IPS-15b (cell line): ENCODE results near the gene CELA2B.
"Not testable (repeated sequence)": the region's sequence is repeated elsewhere in the genome, so short reads cannot be mapped to it uniquely, and the experiment has no call there.

Experiments used
- H3K27me3 ChIP-seq: one replicate; pipeline ENCODE4 v1.6.1; 2013; ENCODE audit warnings: low read length; ENCODE audit not compliant: control insufficient read depth, insufficient read depth
- H3K36me3 ChIP-seq: one replicate; pipeline ENCODE4 v1.6.1; 2013; ENCODE audit warnings: low read length; ENCODE audit not compliant: control insufficient read depth, insufficient read depth
- H3K4me1 ChIP-seq: one replicate; pipeline ENCODE4 v1.6.1; 2013; ENCODE audit warnings: mild to moderate bottlenecking, low read length; ENCODE audit not compliant: control insufficient read depth, insufficient read depth
- H3K4me3 ChIP-seq: one replicate; pipeline ENCODE4 v1.5.1; 2013; ENCODE audit warnings: low read depth, low read length
- H3K9ac ChIP-seq: one replicate; pipeline ENCODE4 v1.6.1; 2013; ENCODE audit warnings: low read depth, mild to moderate bottlenecking, low read length
- H3K9me3 ChIP-seq: one replicate; pipeline ENCODE4 v1.6.1; 2013; ENCODE audit warnings: mild to moderate bottlenecking, low read length; ENCODE audit not compliant: control insufficient read depth, insufficient read depth

Gene CELA2B

DNA sequence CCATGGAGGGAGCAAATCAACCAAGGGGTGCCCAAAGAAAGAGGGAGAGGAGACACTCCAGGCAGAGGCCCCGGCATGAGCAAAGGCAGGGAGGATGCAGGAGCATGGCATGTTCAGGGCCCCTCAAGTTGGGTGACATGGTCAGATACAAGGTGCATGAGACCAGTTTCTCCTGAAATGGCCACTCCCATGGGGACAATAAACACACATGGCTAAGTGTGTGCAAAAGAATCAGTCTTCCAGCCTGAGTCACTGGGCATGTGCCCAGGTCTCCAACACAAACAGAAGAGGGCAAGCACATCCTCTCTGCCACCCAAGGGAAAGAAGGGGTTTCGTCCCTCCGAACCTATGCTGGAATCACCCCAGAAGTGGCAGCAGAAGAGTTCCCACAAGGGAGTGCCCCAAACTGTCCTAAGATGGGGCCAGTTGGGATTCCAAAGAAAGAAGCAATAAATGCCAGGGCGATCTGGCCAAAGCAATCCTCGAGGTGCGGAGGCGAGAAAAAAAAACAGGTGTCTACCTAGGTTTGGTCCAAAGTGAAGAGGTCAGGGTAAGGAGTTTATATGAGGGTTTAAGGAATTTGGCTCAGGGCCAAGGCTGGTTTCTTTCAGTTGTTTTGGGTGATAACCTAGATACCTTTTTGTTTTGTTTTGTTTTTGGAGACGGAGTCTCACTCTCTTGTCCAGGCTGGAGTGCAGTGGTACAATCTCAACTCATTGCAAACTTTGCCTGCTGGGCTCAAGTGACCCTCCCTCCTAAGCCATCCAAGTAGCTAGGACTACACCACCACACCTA is 34.9 kb downstream of the CELA2B start:
- H3K36me3 ChIP-seq = peaks cover under 1% of the 10 kb centered on the region
- H3K4me1 ChIP-seq = peaks cover 22% of the 10 kb centered on the region
- no peaks in the 10 kb centered on the region for H3K27me3 ChIP-seq
- no peak overlapping the region for H3K4me3 ChIP-seq
- H3K9me3 ChIP-seq = no peaks in the 10 kb centered on the region
- H3K9ac ChIP-seq = no peak overlapping the region

- Histone ChIP-seq H3K4me1 (peaks cover 9% of the 10 kb centered on the region), H3K4me3 (no peak overlapping the region), H3K27me3 (no peaks in the 10 kb centered on the region), H3K36me3 (peaks cover 4% of the 10 kb centered on the region), H3K9ac (no peak overlapping the region), H3K9me3 (no peaks in the 10 kb centered on the region)
These were observed 37.3 kb downstream of the CELA2B start for GRCh38 chr1:15513192-15513591.

DNA sequence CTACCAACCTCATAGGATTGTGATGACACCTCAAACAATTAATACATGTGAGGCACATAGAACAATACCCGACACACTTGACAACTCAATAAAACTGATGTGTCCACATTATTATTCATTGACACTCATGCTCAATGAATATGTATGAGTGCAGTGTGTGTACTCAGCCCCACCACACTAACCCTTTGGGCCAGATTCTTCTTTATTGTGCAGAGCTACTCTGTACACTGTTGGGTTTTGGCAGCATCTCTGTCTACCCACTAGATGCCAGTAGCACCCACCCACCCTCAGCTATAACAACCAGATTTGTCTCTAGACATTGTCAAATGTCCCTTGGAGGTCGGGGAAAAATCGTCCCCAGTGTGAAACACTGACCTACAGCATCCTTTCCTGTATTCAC is 38.0 kb downstream of the CELA2B start:
- peaks cover 4% of the 10 kb centered on the region for H3K36me3 ChIP-seq
- H3K4me1 ChIP-seq = peaks cover 9% of the 10 kb centered on the region
- H3K27me3 ChIP-seq = no peaks in the 10 kb centered on the region

DNA sequence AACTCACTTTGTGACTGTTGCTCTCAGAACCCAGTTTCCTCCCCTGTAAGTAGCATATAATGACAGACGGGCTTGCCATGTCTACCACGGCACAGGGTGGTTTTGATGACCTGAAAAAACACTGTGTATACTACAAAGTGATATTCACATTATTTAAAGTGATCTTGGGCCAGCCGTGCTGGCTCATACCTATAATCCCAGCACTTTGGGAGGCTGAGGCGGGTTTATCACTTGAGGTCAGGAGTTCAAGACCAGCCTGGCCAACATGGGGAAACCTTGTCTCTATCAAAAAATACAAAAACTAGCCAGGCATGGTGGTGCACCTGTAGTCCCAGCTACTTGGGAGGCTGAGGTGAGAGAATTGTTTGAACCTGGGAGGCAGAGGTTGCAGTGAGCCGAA is 38.7 kb downstream of the CELA2B start:
- not testable (repeated sequence) for H3K36me3 ChIP-seq, H3K9me3 ChIP-seq

More for the DNA sequence above, 38.0 kb downstream of the CELA2B start:
- Histone ChIP-seq H3K9me3 (no peaks in the 10 kb centered on the region), H3K9ac (no peak overlapping the region), H3K4me3 (no peak overlapping the region)

DNA sequence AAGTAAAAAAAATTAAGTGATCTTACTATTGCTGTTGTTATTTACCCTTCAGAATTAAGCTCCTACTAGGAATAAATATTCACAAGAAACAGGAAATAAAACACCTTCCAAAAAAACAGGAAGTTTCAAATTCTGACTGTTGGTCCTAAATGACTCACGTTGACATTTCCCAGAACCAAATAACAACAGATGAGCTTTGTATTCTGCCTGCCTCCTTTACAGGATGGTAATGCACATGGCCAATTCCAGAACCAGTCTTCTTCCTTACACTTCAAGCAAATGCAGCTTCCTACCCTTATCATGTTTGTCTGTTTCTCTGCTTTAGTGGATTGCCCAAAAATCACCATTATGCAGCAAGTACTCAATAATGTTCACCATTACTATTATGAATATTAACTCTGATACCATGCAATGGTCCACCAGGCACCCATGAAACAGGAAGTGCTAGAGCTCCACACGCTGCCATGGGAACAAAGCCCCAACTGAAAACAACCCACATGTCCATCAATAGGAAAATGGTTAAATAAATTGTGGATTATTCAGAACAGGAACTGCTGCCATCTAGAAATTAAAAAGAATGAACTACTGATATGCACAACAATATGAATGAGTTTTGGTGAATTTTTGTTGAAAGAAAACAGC is 39.2 kb downstream of the CELA2B start:
- Histone ChIP-seq H3K27me3 (no peaks in the 10 kb centered on the region), H3K36me3 (peaks cover 4% of the 10 kb centered on the region), H3K9me3 (no peaks in the 10 kb centered on the region), H3K4me3 (no peak overlapping the region), H3K9ac (no peak overlapping the region), H3K4me1 (peaks cover 2% of the 10 kb centered on the region)

More for the DNA sequence above, 38.7 kb downstream of the CELA2B start:
- H3K27me3 ChIP-seq, H3K4me3 ChIP-seq, H3K9ac ChIP-seq, H3K4me1 ChIP-seq: not testable (repeated sequence)

DNA sequence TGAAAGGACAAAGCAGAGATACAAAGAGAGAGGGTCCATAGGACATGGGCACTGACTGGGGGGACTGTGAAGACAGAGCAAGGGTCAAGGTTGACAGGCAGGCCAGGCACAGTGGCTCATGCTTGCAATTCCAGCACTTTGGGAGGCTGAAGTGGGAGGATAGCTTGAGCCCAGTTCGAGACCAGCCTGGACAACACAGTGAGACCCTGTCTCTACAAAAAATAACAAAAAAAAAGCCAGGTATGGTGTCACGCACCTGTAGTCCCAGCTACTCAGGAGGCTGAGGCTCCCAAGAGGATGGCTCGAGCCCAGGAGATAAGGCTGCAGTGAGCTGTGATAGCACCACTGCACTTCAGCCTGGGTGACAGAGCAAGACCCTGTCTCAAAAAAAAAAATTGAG is 43.7 kb downstream of the CELA2B start:
- H3K36me3 ChIP-seq = peaks cover 4% of the 10 kb centered on the region
- H3K4me1 ChIP-seq = no peaks in the 10 kb centered on the region
- H3K9me3 ChIP-seq = no peaks in the 10 kb centered on the region
- no peak overlapping the region for H3K4me3 ChIP-seq
- no peak overlapping the region for H3K9ac ChIP-seq
- H3K27me3 ChIP-seq = no peaks in the 10 kb centered on the region

DNA sequence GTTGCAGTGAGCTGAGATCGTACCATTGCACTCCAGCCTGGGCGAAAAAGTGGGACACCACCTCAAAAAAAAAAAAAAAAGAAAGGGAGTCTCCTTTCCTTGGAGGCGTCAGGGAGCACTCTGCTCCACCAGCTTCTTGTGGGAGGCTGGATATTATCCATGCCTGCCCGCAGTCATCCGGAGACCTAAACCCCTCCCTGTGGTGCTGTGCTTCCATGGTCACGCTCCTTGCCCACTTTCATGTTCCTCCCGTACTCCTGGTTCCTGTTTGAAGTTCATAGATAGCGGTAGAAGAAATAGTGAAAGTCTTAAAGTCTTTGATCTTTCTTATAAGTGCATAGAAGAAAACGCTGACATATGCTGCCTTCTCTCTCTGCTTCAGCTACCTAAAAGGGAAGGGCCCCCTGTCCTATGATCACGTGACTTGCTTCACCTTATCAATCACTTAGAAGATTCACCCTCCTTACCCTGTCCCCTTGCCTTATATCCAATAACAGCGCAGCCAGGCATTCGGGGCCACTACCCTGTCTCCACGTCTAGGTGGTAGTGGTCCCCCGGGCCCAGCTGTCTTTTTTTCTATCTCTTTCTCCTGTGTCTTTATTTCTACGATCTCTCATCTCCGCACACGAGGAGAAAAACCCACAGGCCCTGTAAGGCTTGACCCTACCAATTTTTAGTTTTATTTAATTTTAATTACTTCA is 45.5 kb downstream of the CELA2B start:
- H3K9ac ChIP-seq, H3K4me3 ChIP-seq, H3K36me3 ChIP-seq, H3K4me1 ChIP-seq, H3K27me3 ChIP-seq, H3K9me3 ChIP-seq: not testable (repeated sequence)

DNA sequence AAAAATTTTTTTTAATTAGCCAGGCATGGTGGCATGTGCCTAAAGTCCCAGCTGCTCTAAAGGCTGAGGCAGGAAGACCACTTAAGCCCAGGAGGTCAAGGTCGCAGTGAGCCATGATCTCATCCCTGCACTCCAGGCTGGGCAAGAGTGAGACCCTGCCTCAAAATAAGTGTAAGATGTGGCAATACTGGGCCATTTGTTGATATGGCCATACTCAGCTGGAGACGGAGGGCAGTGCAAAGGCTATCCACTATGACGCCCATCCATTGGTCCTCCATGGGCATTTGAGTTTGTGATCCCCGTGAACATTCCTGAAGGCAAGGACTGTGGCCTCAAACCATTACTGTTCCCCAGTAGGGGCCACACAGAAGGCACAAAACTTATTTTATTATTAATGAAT is 46.6 kb downstream of the CELA2B start:
- Histone ChIP-seq H3K27me3 (no peaks in the 10 kb centered on the region), H3K36me3 (peaks cover under 1% of the 10 kb centered on the region), H3K9me3 (no peaks in the 10 kb centered on the region), H3K9ac (no peak overlapping the region), H3K4me1 (no peaks in the 10 kb centered on the region), H3K4me3 (no peak overlapping the region)

DNA sequence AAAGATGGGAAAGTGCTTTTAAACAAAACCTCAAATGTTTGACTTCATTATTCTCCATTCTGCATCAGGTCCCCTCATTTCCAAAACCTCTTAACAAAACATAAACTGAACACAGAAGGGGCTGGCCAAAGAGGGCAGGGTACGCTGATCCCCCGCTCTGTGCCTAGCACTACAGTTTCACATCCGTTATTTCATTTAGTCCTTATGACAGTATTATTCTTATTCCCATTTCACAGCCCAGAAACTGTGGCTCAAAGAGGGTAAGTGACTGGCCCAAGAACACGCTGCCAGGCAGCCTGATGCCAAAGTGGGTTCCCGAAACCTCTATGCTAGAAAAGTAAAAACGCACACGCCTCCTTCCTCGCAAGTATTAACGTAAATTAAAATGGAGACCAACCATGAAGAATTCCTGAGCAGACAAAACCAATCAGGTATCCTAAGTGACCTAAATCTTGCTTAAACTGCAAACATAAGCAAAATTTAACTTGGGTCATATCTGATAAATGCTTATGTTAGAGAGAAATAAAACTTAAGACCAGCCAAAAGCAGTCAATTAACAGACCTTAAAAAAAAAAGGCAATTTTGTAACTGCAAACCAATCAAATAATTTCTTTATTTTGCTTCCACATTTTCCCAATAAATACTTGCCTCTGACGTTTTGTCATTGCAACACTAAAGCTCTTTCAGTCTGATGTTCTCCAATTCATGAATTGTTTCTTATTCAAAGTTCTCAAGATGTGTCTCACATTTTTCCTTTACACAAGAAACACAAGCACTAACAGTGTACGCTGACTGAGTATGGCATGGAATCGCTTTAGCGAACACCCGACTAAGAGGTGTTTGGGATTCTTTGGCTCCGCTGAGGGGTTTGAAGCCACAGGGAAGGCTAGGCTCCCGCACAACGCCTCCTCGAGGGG is 47.5 kb downstream of the CELA2B start:
- H3K4me1 ChIP-seq = no peaks in the 10 kb centered on the region
- no peaks in the 10 kb centered on the region for H3K9me3 ChIP-seq
- H3K36me3 ChIP-seq = no peaks in the 10 kb centered on the region
- no peaks in the 10 kb centered on the region for H3K27me3 ChIP-seq
- peak overlapping the region; percentile 76 for H3K9ac ChIP-seq
- peak overlapping the region; percentile 80 for H3K4me3 ChIP-seq

- Histone ChIP-seq H3K4me1 (no peaks in the 10 kb centered on the region), H3K4me3 (peak within 1 kb of the TSS; percentile 80), H3K9ac (peak within 1 kb of the TSS; percentile 76), H3K27me3 (no peaks in the 10 kb centered on the region), H3K9me3 (no peaks in the 10 kb centered on the region), H3K36me3 (no peaks in the 10 kb centered on the region)
These were observed 48.0 kb downstream of the CELA2B start, which contains the start of gene CASP9 for GRCh38 chr1:15524021-15524282. CASP9 (minus strand) TSS chr1:15524215; CDS start chr1:15524200, 15 bp downstream.

GRCh38 chr1:15524283-15525049 is 48.6 kb downstream of the CELA2B start:
- peak overlapping the region; percentile 79 for H3K4me3 ChIP-seq
- H3K27me3 ChIP-seq = no peaks in the 10 kb centered on the region
- no peaks in the 10 kb centered on the region for H3K9me3 ChIP-seq
- H3K9ac ChIP-seq = no peak overlapping the region
- H3K36me3 ChIP-seq = no peaks in the 10 kb centered on the region
- no peaks in the 10 kb centered on the region for H3K4me1 ChIP-seq
